DND-41 (cell line): ENCODE results near the gene UNK.

Source experiments
- ATAC-seq: fragments of 200-7000 bp; cut with Tn5 transposase; 3 replicates; pipeline ENCODE4 v1.9.1; 2021; ENCODE audit warnings: low read depth; ENCODE audit not compliant: insufficient read depth
- DNase-seq: peaks from one replicate; pipeline ENCODE4 v3.0.0-alpha.2; 2020
- H2AFZ ChIP-seq: 2 replicates; pipeline ENCODE4 v1.6.0; 2012; ENCODE audit warnings: low read depth, low read length
- H3K27ac ChIP-seq: 2 replicates; pipeline ENCODE4 v1.5.1; 2012; ENCODE audit warnings: low read length, inconsistent platforms
- H3K27me3 ChIP-seq: fragments of 200-600 bp; sonication (generic); 2 replicates; pipeline ENCODE4 v1.6.0; 2012; ENCODE audit warnings: low read length, mild to moderate bottlenecking, inconsistent platforms; ENCODE audit not compliant: insufficient read depth, poor library complexity
- H3K36me3 ChIP-seq: 2 replicates; pipeline ENCODE4 v1.5.1; 2012; ENCODE audit warnings: low read length, inconsistent platforms; ENCODE audit not compliant: insufficient read depth
- H3K4me1 ChIP-seq: 2 replicates; pipeline ENCODE4 v1.5.1; 2012; ENCODE audit warnings: mild to moderate bottlenecking, low read length; ENCODE audit not compliant: insufficient read depth
- H3K4me2 ChIP-seq: 2 replicates; pipeline ENCODE4 v1.6.0; 2012; ENCODE audit warnings: mild to moderate bottlenecking, moderate library complexity, low read length, inconsistent platforms; ENCODE audit not compliant: insufficient read depth
- H3K4me3 ChIP-seq, 2 experiments: fragments of 200-600 bp in 1 of 2; shearing (Covaris generic) in 1 of 2; 2 replicates each; pipeline ENCODE4 v1.5.1; 2012 to 2016; ENCODE audit warnings: inconsistent platforms in 2 of 2, low read length in 2 of 2, mild to moderate bottlenecking in 2 of 2, low read depth in 1 of 2, moderate library complexity in 1 of 2
- H3K79me2 ChIP-seq: 2 replicates; pipeline ENCODE4 v1.6.0; 2012; ENCODE audit warnings: low read length, inconsistent platforms; ENCODE audit not compliant: insufficient read depth
- H3K9ac ChIP-seq: 2 replicates; pipeline ENCODE4 v1.6.0; 2012; ENCODE audit warnings: low read depth, mild to moderate bottlenecking, inconsistent platforms, low read length, moderate library complexity
- H3K9me3 ChIP-seq: 2 replicates; pipeline ENCODE4 v1.5.1; 2012; ENCODE audit warnings: low read length, moderate library complexity, mild to moderate bottlenecking, inconsistent platforms; ENCODE audit not compliant: insufficient read depth, severe bottlenecking
- H4K20me1 ChIP-seq: 2 replicates; pipeline ENCODE4 v1.6.0; 2012; ENCODE audit warnings: low read length; ENCODE audit not compliant: insufficient read depth
- CTCF ChIP-seq: IDR thresholded peaks from 2 replicates; pipeline ENCODE4 v1.5.1; 2012; ENCODE audit warnings: borderline replicate concordance, low read length, moderate library complexity, mild to moderate bottlenecking; ENCODE audit not compliant: poor library complexity, severe bottlenecking; ENCODE audit errors: extremely low read depth
- EZH2 ChIP-seq: IDR thresholded peaks from 3 replicates; pipeline ENCODE4 v1.6.1; 2012; ENCODE audit warnings: borderline replicate concordance, low read depth, mild to moderate bottlenecking, moderate library complexity, low read length, inconsistent platforms; ENCODE audit not compliant: severe bottlenecking

Gene UNK

GRCh38 chr17:75784473-75785015 is at the start of gene UNK:
Gene UNK (plus strand): TSS chr17:75784806. CDS start chr17:75784881, 75 bp downstream.
- DNase-seq (peak; percentile 98), ATAC-seq (peak; percentile 73)
- H3K4me1 ChIP-seq = peaks cover 51% of the 10 kb centered on the region
- H4K20me1 ChIP-seq = no peaks in the 10 kb centered on the region; the same call in 1 of the 2 replicates
- peak within 1 kb of the TSS; percentile 87 for H3K9ac ChIP-seq
- H3K4me3 ChIP-seq = peak within 1 kb of the TSS; percentile 33 to 63
- peak within 1 kb of the TSS; percentile 79 for H2AFZ ChIP-seq
- H3K4me2 ChIP-seq = peak within 1 kb of the TSS; percentile 71
- peaks cover 52% of the 10 kb centered on the region for H3K79me2 ChIP-seq
- H3K27me3 ChIP-seq = no peaks in the 10 kb centered on the region
- peaks cover 10% of the 10 kb centered on the region for H3K36me3 ChIP-seq
- H3K27ac ChIP-seq = peak within 1 kb of the TSS; percentile 98
- no peak for TF ChIP-seq EZH2
- no peak for TF ChIP-seq CTCF
- H3K9me3 ChIP-seq = no peaks in the 10 kb centered on the region

GRCh38 chr17:75736173-75736835 is 48.3 kb upstream of the UNK start:
- Histone ChIP-seq H2AFZ (no peak overlapping the region), H3K27ac (no peak overlapping the region), H3K9me3 (no peaks in the 10 kb centered on the region), H3K4me3 (no peak overlapping the region), H3K4me2 (no peak overlapping the region), H3K4me1 (peaks cover 5% of the 10 kb centered on the region; the same call in 1 of the 2 replicates), H3K79me2 (no peaks in the 10 kb centered on the region), H4K20me1 (0 out of 2 replicates have a peak, but pooled peaks cover 4% of the 10 kb centered on the region), H3K27me3 (no peaks in the 10 kb centered on the region), H3K36me3 (no peaks in the 10 kb centered on the region), H3K9ac (no peak overlapping the region)
- DNase-seq = no peak
- no peak for ATAC-seq
- TF ChIP-seq CTCF = no peak
- no peak for TF ChIP-seq EZH2

GRCh38 chr17:75737133-75737962 is 47.3 kb upstream of the UNK start:
- no peaks in the 10 kb centered on the region for H3K36me3 ChIP-seq

More at GRCh38 chr17:75737133-75737962, 47.3 kb upstream of the UNK start:
- no peak overlapping the region for H3K9ac ChIP-seq
- no peak overlapping the region for H2AFZ ChIP-seq
- ATAC-seq (no peak), DNase-seq (no peak)
- no peak overlapping the region for H3K4me3 ChIP-seq
- H3K27me3 ChIP-seq = no peaks in the 10 kb centered on the region
- H3K79me2 ChIP-seq = no peaks in the 10 kb centered on the region
- no peak for TF ChIP-seq EZH2
- no peak for TF ChIP-seq CTCF
- H3K4me1 ChIP-seq = peaks cover 5% of the 10 kb centered on the region; the same call in 1 of the 2 replicates
- H3K27ac ChIP-seq = no peak overlapping the region
- H3K4me2 ChIP-seq = no peak overlapping the region
- 0 out of 2 replicates have a peak, but pooled peaks cover 4% of the 10 kb centered on the region for H4K20me1 ChIP-seq
- no peaks in the 10 kb centered on the region for H3K9me3 ChIP-seq
